ENCODE data around the gene LIM2. TPM values are rescaled to one million over a fixed set of nuclear protein-coding genes. Genes with fewer than 3 reads are reported as not detected.

Gene LIM2
- total RNA-seq, 1 experiment from 2014 or later: not detected

DNA sequence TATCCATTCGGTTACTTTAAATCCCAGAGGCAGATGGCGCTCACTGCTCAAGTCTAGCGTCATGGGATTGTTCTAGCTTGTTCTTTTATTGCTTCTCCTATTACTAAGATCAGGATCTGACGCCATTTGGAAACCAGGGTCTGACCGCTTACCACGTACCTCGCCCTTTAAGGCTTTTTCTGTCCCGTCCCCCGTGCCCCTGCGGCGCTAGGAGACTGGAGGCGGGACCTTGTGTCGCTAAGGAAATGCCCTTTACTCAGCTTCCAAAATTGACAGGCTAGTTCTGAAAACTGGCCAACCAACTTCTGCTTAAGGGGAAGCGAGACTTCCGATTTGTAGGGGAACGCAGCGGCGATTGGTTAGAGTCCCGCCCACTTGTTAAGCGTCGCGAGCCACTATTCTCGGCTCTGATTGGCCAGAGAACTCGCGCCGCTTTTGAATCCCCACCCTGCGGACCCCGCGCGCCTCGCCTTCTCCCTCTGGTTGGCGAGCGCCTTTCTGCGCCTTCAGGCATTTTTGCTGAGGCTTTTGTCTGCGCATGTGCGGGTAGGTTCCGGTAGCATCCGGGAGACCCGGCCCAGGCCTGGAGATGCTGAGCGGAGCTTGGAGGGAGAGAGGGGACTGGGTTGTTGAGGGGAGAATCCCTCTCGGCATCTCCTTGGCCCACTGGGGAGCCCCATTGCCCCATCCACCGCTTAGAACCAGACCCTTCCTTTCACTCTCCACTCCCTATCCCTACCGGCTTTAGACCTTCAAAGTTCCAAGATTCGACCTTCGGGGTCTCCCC, 6.5 kb upstream of the LIM2 start:
- no peaks in the 10 kb centered on the region for H3K27me3 Mint-ChIP-seq (ENCODE audit: low read depth)
- H3K4me3 Mint-ChIP-seq: peak overlapping the region; percentile 94
- ChIA-PET POLR2A (interaction anchor here (1.2 to 1.3 kb wide), 2 partner anchors 26 to 55 kb away, joined by 4 to 13 read pairs; no protein-coding TSS in a partner anchor), CTCF (interaction anchor here (0.8 to 4.4 kb wide), 8 partner anchors 14 to 267 kb away, joined by 3 to 41 read pairs (median 6); no protein-coding TSS in a partner anchor)
- peak; percentile 92 for ATAC-seq
- peaks cover 46% of the 10 kb centered on the region for H3K4me1 Mint-ChIP-seq
- peak; percentile 98 for DNase-seq (ENCODE audit: low spot score)
- peak overlapping the region; percentile 99 for H3K27ac Mint-ChIP-seq
- no peaks in the 10 kb centered on the region for H3K36me3 Mint-ChIP-seq
- H3K9me3 Mint-ChIP-seq: no peaks in the 10 kb centered on the region
- no peak for TF ChIP-seq ZNF423 (CRISPR knock-in tag; IDR thresholded peaks at IDR 0.05)
- no peak for TF ChIP-seq RELA (CRISPR knock-in tag; IDR thresholded peaks at IDR 0.05; ENCODE audit: borderline replicate concordance)
- TF ChIP-seq, protein P1, sequence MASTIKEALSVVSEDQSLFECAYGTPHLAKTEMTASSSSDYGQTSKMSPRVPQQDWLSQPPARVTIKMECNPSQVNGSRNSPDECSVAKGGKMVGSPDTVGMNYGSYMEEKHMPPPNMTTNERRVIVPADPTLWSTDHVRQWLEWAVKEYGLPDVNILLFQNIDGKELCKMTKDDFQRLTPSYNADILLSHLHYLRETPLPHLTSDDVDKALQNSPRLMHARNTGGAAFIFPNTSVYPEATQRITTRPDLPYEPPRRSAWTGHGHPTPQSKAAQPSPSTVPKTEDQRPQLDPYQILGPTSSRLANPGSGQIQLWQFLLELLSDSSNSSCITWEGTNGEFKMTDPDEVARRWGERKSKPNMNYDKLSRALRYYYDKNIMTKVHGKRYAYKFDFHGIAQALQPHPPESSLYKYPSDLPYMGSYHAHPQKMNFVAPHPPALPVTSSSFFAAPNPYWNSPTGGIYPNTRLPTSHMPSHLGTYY (CRISPR knock-in tag; IDR thresholded peaks at IDR 0.05): no peak
- TF ChIP-seq E2F1 (CRISPR knock-in tag; IDR thresholded peaks at IDR 0.05): peak; percentile 82; the same call in 1 of the 2 replicates
- no peak for TF ChIP-seq ZNF219 (CRISPR knock-in tag; IDR thresholded peaks at IDR 0.05; ENCODE audit: borderline replicate concordance)
- TF ChIP-seq TCF7 (CRISPR knock-in tag; IDR thresholded peaks at IDR 0.05; ENCODE audit: low read depth): no peak
- no peak for TF ChIP-seq ESRRA (CRISPR knock-in tag; IDR thresholded peaks at IDR 0.05; ENCODE audit: borderline replicate concordance)
- TF ChIP-seq, protein P2, sequence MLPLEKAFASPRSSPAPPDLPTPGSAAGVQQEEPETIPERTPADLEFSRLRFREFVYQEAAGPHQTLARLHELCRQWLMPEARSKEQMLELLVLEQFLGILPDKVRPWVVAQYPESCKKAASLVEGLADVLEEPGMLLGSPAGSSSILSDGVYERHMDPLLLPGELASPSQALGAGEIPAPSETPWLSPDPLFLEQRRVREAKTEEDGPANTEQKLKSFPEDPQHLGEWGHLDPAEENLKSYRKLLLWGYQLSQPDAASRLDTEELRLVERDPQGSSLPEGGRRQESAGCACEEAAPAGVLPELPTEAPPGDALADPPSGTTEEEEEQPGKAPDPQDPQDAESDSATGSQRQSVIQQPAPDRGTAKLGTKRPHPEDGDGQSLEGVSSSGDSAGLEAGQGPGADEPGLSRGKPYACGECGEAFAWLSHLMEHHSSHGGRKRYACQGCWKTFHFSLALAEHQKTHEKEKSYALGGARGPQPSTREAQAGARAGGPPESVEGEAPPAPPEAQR (CRISPR knock-in tag; IDR thresholded peaks at IDR 0.05): no peak
- TF ChIP-seq ELF4 (CRISPR knock-in tag; IDR thresholded peaks at IDR 0.05; ENCODE audit: low read depth): no peak
- peak; percentile 90 for TF ChIP-seq MAX (CRISPR knock-in tag; IDR thresholded peaks at IDR 0.05)
- TF ChIP-seq HMGXB4 (CRISPR knock-in tag; IDR thresholded peaks at IDR 0.05): no peak
- TF ChIP-seq HMGA2 (CRISPR knock-in tag; IDR thresholded peaks at IDR 0.05): no peak
- no peak for TF ChIP-seq MXD4 (CRISPR knock-in tag; IDR thresholded peaks at IDR 0.05; ENCODE audit: borderline replicate concordance)
- no peak for TF ChIP-seq IRF2 (CRISPR knock-in tag; IDR thresholded peaks at IDR 0.05; ENCODE audit: borderline replicate concordance, low read depth)
- TF ChIP-seq, protein P3, sequence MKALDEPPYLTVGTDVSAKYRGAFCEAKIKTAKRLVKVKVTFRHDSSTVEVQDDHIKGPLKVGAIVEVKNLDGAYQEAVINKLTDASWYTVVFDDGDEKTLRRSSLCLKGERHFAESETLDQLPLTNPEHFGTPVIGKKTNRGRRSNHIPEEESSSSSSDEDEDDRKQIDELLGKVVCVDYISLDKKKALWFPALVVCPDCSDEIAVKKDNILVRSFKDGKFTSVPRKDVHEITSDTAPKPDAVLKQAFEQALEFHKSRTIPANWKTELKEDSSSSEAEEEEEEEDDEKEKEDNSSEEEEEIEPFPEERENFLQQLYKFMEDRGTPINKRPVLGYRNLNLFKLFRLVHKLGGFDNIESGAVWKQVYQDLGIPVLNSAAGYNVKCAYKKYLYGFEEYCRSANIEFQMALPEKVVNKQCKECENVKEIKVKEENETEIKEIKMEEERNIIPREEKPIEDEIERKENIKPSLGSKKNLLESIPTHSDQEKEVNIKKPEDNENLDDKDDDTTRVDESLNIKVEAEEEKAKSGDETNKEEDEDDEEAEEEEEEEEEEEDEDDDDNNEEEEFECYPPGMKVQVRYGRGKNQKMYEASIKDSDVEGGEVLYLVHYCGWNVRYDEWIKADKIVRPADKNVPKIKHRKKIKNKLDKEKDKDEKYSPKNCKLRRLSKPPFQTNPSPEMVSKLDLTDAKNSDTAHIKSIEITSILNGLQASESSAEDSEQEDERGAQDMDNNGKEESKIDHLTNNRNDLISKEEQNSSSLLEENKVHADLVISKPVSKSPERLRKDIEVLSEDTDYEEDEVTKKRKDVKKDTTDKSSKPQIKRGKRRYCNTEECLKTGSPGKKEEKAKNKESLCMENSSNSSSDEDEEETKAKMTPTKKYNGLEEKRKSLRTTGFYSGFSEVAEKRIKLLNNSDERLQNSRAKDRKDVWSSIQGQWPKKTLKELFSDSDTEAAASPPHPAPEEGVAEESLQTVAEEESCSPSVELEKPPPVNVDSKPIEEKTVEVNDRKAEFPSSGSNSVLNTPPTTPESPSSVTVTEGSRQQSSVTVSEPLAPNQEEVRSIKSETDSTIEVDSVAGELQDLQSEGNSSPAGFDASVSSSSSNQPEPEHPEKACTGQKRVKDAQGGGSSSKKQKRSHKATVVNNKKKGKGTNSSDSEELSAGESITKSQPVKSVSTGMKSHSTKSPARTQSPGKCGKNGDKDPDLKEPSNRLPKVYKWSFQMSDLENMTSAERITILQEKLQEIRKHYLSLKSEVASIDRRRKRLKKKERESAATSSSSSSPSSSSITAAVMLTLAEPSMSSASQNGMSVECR (CRISPR knock-in tag; IDR thresholded peaks at IDR 0.05; ENCODE audit: borderline replicate concordance): 0 out of 2 replicates have a peak, but pooled peaks have one; percentile 42
- peak; percentile 42; the same call in 1 of the 2 replicates for TF ChIP-seq USF1 (CRISPR knock-in tag; IDR thresholded peaks at IDR 0.05)
- TF ChIP-seq SOX15 (CRISPR knock-in tag; IDR thresholded peaks at IDR 0.05): no peak
- TF ChIP-seq IRF1 (CRISPR knock-in tag; IDR thresholded peaks at IDR 0.05): no peak
- TF ChIP-seq, protein P4, sequence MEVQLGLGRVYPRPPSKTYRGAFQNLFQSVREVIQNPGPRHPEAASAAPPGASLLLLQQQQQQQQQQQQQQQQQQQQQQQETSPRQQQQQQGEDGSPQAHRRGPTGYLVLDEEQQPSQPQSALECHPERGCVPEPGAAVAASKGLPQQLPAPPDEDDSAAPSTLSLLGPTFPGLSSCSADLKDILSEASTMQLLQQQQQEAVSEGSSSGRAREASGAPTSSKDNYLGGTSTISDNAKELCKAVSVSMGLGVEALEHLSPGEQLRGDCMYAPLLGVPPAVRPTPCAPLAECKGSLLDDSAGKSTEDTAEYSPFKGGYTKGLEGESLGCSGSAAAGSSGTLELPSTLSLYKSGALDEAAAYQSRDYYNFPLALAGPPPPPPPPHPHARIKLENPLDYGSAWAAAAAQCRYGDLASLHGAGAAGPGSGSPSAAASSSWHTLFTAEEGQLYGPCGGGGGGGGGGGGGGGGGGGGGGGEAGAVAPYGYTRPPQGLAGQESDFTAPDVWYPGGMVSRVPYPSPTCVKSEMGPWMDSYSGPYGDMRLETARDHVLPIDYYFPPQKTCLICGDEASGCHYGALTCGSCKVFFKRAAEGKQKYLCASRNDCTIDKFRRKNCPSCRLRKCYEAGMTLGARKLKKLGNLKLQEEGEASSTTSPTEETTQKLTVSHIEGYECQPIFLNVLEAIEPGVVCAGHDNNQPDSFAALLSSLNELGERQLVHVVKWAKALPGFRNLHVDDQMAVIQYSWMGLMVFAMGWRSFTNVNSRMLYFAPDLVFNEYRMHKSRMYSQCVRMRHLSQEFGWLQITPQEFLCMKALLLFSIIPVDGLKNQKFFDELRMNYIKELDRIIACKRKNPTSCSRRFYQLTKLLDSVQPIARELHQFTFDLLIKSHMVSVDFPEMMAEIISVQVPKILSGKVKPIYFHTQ (CRISPR knock-in tag; IDR thresholded peaks at IDR 0.05): no peak

Data from WTC11 (cell line).